Neural cell (in vitro differentiated cells): Measurements from ENCODE around the gene FOXO3. TPM values are rescaled to one million over a fixed set of nuclear protein-coding genes. Genes with fewer than 3 reads are reported as not detected.

ENCODE experiments used
- H2AFZ ChIP-seq: fragments of 200-600, 300-800 bp; sonication (generic), shearing (Covaris generic); 2 replicates; pipeline ENCODE4 v1.6.0; 2014; ENCODE audit warnings: low read depth, mild to moderate bottlenecking, antibody characterized with exemption, low read length, moderate library complexity
- H3F3A ChIP-seq: fragments of 200-600 bp; shearing (Covaris generic); 2 replicates; pipeline ENCODE4 v1.6.1; 2016; ENCODE audit warnings: mild to moderate bottlenecking, moderate library complexity, mixed read lengths, antibody characterized with exemption, low read length; ENCODE audit not compliant: insufficient read depth, poor library complexity, severe bottlenecking
- H3K27ac ChIP-seq: fragments of 200-600, 300-800 bp; sonication (generic), shearing (Covaris generic); 2 replicates; pipeline ENCODE4 v1.5.1; 2014; ENCODE audit warnings: mild to moderate bottlenecking, low read length, moderate library complexity
- H3K27me3 ChIP-seq: fragments of 300-800, 200-600 bp; sonication (generic), shearing (Covaris generic); 2 replicates; pipeline ENCODE4 v1.6.0; 2014; ENCODE audit warnings: mild to moderate bottlenecking, low read depth, low read length, moderate library complexity; ENCODE audit not compliant: insufficient read depth
- H3K36me3 ChIP-seq: fragments of 300-800, 200-600 bp; sonication (generic), shearing (Covaris generic); 2 replicates; pipeline ENCODE4 v1.5.1; 2014; ENCODE audit warnings: mild to moderate bottlenecking, antibody characterized with exemption, low read length, moderate library complexity; ENCODE audit not compliant: insufficient read depth
- H3K4me2 ChIP-seq: fragments of 300-800, 200-600 bp; sonication (generic), shearing (Covaris generic); 2 replicates; pipeline ENCODE4 v1.6.0; 2014; ENCODE audit warnings: mild to moderate bottlenecking, low read length
- H3K4me3 ChIP-seq: fragments of 300-800, 200-600 bp; sonication (generic), shearing (Covaris generic); 2 replicates; pipeline ENCODE4 v1.5.1; 2014; ENCODE audit warnings: mild to moderate bottlenecking, low read length, moderate library complexity
- H3K79me2 ChIP-seq: fragments of 200-600 bp; shearing (Covaris generic); replicated peaks from 2 replicates; pipeline ENCODE4 v1.6.0; 2014; ENCODE audit warnings: mild to moderate bottlenecking, low read length, moderate library complexity; ENCODE audit not compliant: insufficient read depth
- H3K9ac ChIP-seq: fragments of 300-800, 200-600 bp; sonication (generic), shearing (Covaris generic); 2 replicates; pipeline ENCODE4 v1.6.1; 2016; ENCODE audit warnings: mild to moderate bottlenecking, low read length, mixed read lengths
- H3K9me2 ChIP-seq: fragments of 200-600 bp; shearing (Covaris generic); 2 replicates; pipeline ENCODE4 v1.6.1; 2016; ENCODE audit warnings: mild to moderate bottlenecking, low read length, mixed read lengths; ENCODE audit not compliant: insufficient read depth
- H3K9me3 ChIP-seq: fragments of 200-600, 300-800 bp; sonication (generic), shearing (Covaris generic); 2 replicates; pipeline ENCODE4 v1.6.1; 2016; ENCODE audit warnings: mild to moderate bottlenecking, mixed run types, low read length, moderate library complexity, mixed read lengths
- H4K20me1 ChIP-seq: fragments of 200-600 bp; shearing (Covaris generic); 2 replicates; pipeline ENCODE4 v1.6.1; 2016; ENCODE audit warnings: mild to moderate bottlenecking, mixed run types; ENCODE audit not compliant: insufficient read depth
- EP300 ChIP-seq: fragments of 450-650 bp; conservative IDR thresholded peaks from 2 replicates; pipeline ENCODE4 v1.6.1; 2014; ENCODE audit warnings: antibody characterized with exemption, mild to moderate bottlenecking, moderate library complexity; ENCODE audit not compliant: poor library complexity, severe bottlenecking
- EZH2 ChIP-seq: fragments of 200-600, 300-800 bp; shearing (Covaris generic), sonication (generic); IDR thresholded peaks from 2 replicates; pipeline ENCODE4 v1.6.1; 2014; ENCODE audit warnings: antibody characterized with exemption, low read length, borderline replicate concordance, mild to moderate bottlenecking; ENCODE audit not compliant: insufficient read depth, poor library complexity, severe bottlenecking
- MXI1 ChIP-seq: fragments of 450-650 bp; conservative IDR thresholded peaks from 2 replicates; pipeline ENCODE4 v1.6.1; 2014; ENCODE audit warnings: antibody characterized with exemption, mild to moderate bottlenecking; ENCODE audit not compliant: poor library complexity, severe bottlenecking
- POLR2AphosphoS5 ChIP-seq: IDR thresholded peaks from 2 replicates; pipeline ENCODE4 v1.6.1; 2012
- RAD21 ChIP-seq: fragments of 450-650 bp; conservative IDR thresholded peaks from 2 replicates; pipeline ENCODE4 v1.6.1; 2014; ENCODE audit warnings: antibody characterized with exemption, mild to moderate bottlenecking, moderate library complexity
- SMC3 ChIP-seq: fragments of 450-650 bp; conservative IDR thresholded peaks from 2 replicates; pipeline ENCODE4 v1.6.1; 2014; ENCODE audit warnings: antibody characterized with exemption, mild to moderate bottlenecking, moderate library complexity; ENCODE audit not compliant: poor library complexity
- TAF1 ChIP-seq: IDR thresholded peaks from 2 replicates; pipeline ENCODE4 v1.6.1; 2012; ENCODE audit warnings: low read depth
- polyA plus RNA-seq: library from polyadenylated mRNA; depleted of rRNA; stranded (reverse); fragments of >200 nt; gene quantifications from 2 replicates; pipeline ENCODE4 v1.2.3, GENCODE V29; 2014
- TF ChIP-seq, protein P1 (sequence below): IDR thresholded peaks from 2 replicates; pipeline ENCODE4 v1.6.1; 2012; ENCODE audit warnings: borderline replicate concordance
- TF ChIP-seq, protein P2 (sequence below): fragments of 450-650 bp; IDR thresholded peaks from 2 replicates; pipeline ENCODE4 v1.5.1; 2014; ENCODE audit warnings: antibody characterized with exemption, mild to moderate bottlenecking, moderate library complexity; ENCODE audit not compliant: poor library complexity, severe bottlenecking

The FOXO3 gene
- polyA plus RNA-seq, 1 donor from 2014 or later = 21.3 TPM

DNA sequence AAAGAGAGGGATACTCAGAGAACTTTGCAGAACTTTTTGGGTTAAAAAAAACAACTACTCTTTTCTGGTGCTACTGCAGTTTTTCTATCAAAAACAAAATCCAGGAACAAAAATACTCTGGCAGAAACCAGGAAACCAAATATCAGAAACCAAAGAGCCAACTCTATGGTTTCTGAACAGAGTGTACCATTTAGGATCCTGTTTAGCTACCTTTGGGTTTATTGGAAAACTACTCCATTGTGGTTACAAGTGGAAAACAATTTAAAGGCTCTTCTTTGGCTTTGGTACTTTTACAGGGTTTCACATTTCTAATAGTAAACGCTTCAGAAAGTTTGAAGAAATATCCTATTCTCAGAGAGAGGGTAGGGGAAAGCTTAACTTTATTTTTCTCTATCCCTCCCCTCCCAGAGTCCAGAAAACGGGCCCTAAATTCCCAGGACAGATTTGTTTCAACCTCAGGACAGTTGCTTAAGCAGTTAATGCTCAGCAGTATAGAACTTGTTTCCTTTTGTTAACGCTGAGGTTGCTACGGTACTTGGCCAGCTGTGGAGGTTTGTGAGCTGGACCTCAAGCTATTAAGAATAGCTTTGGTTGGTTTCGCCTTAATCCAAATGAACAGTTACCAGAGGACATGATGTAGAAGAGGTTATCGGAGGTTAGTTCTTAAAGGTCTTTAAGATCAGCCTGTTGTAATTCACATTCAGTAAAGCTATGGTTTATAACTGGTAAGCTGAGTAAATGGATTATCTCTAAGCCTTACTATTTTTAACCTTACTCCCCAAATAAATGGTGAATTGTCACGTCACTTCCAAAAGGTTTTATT is 47.9 kb downstream of the FOXO3 start:
- H3F3A ChIP-seq = no peaks in the 10 kb centered on the region
- TF ChIP-seq POLR2AphosphoS5 = no peak
- no peak for TF ChIP-seq TAF1
- TF ChIP-seq, protein P1, sequence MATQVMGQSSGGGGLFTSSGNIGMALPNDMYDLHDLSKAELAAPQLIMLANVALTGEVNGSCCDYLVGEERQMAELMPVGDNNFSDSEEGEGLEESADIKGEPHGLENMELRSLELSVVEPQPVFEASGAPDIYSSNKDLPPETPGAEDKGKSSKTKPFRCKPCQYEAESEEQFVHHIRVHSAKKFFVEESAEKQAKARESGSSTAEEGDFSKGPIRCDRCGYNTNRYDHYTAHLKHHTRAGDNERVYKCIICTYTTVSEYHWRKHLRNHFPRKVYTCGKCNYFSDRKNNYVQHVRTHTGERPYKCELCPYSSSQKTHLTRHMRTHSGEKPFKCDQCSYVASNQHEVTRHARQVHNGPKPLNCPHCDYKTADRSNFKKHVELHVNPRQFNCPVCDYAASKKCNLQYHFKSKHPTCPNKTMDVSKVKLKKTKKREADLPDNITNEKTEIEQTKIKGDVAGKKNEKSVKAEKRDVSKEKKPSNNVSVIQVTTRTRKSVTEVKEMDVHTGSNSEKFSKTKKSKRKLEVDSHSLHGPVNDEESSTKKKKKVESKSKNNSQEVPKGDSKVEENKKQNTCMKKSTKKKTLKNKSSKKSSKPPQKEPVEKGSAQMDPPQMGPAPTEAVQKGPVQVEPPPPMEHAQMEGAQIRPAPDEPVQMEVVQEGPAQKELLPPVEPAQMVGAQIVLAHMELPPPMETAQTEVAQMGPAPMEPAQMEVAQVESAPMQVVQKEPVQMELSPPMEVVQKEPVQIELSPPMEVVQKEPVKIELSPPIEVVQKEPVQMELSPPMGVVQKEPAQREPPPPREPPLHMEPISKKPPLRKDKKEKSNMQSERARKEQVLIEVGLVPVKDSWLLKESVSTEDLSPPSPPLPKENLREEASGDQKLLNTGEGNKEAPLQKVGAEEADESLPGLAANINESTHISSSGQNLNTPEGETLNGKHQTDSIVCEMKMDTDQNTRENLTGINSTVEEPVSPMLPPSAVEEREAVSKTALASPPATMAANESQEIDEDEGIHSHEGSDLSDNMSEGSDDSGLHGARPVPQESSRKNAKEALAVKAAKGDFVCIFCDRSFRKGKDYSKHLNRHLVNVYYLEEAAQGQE = no peak
- TF ChIP-seq, protein P2, sequence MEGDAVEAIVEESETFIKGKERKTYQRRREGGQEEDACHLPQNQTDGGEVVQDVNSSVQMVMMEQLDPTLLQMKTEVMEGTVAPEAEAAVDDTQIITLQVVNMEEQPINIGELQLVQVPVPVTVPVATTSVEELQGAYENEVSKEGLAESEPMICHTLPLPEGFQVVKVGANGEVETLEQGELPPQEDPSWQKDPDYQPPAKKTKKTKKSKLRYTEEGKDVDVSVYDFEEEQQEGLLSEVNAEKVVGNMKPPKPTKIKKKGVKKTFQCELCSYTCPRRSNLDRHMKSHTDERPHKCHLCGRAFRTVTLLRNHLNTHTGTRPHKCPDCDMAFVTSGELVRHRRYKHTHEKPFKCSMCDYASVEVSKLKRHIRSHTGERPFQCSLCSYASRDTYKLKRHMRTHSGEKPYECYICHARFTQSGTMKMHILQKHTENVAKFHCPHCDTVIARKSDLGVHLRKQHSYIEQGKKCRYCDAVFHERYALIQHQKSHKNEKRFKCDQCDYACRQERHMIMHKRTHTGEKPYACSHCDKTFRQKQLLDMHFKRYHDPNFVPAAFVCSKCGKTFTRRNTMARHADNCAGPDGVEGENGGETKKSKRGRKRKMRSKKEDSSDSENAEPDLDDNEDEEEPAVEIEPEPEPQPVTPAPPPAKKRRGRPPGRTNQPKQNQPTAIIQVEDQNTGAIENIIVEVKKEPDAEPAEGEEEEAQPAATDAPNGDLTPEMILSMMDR = no peak
- no peak for TF ChIP-seq EP300
- no peak for TF ChIP-seq EZH2
- TF ChIP-seq RAD21 = no peak
- TF ChIP-seq SMC3 = no peak
- no peak for TF ChIP-seq MXI1
- H3K36me3 ChIP-seq = no peaks in the 10 kb centered on the region
- peaks cover 3% of the 10 kb centered on the region for H3K79me2 ChIP-seq
- no peaks in the 10 kb centered on the region for H3K9me2 ChIP-seq
- no peaks in the 10 kb centered on the region for H4K20me1 ChIP-seq
- H3K4me2 ChIP-seq = no peak overlapping the region
- H3K27ac ChIP-seq = no peak overlapping the region
- no peaks in the 10 kb centered on the region for H3K27me3 ChIP-seq
- H3K9me3 ChIP-seq = peaks cover 3% of the 10 kb centered on the region
- no peak overlapping the region for H2AFZ ChIP-seq
- H3K9ac ChIP-seq = no peak overlapping the region
- no peak overlapping the region for H3K4me3 ChIP-seq

DNA sequence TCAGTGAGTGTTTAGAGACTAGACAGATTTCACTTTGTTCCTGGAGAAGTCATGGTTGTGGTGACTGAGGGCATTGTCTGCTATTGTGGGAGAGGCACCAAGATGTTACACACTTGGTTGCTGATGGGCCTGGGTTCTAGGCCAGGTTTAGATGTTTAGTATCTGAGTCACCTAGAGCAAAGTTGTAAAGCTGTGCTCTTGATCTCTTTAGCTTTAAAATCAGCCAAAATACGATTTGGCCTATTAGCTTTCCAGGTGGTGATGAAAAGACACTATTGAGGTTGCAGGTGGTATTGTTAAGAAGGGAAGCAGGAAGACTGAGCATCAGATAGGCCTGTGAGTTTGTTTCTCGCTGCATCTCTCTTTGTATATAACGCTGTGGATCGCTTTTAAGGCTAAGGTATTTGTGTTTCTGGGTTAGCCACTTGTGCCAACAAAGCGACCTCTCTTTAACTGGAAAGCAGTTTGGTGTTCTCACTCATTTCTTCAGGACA is 48.6 kb downstream of the FOXO3 start:
- no peaks in the 10 kb centered on the region for H3K36me3 ChIP-seq
- no peaks in the 10 kb centered on the region for H4K20me1 ChIP-seq
- no peak overlapping the region for H2AFZ ChIP-seq
- H3K4me2 ChIP-seq = no peak overlapping the region
- no peaks in the 10 kb centered on the region for H3K27me3 ChIP-seq
- no peak overlapping the region for H3K4me3 ChIP-seq
- H3K79me2 ChIP-seq = peaks cover 7% of the 10 kb centered on the region
- no peaks in the 10 kb centered on the region for H3F3A ChIP-seq
- TF ChIP-seq RAD21 (no peak), MXI1 (no peak), POLR2AphosphoS5 (no peak), TAF1 (no peak), EP300 (no peak), EZH2 (no peak), SMC3 (no peak)
- TF ChIP-seq, protein P1 = no peak
- TF ChIP-seq, protein P2 = no peak
- H3K9ac ChIP-seq = no peak overlapping the region
- H3K9me2 ChIP-seq = no peaks in the 10 kb centered on the region
- peaks cover 3% of the 10 kb centered on the region for H3K9me3 ChIP-seq
- no peak overlapping the region for H3K27ac ChIP-seq
